Measurements from ENCODE around the gene ADCK1. TPM values are rescaled to one million over a fixed set of nuclear protein-coding genes. Genes with fewer than 3 reads are reported as not detected.

The ADCK1 gene
- total RNA-seq, 1 experiment from 2014 or later: 12.2 TPM

GRCh38 chr14:77872152-77872551 lies 72.2 kb downstream of the ADCK1 start:
- TF ChIP-seq, protein P1, sequence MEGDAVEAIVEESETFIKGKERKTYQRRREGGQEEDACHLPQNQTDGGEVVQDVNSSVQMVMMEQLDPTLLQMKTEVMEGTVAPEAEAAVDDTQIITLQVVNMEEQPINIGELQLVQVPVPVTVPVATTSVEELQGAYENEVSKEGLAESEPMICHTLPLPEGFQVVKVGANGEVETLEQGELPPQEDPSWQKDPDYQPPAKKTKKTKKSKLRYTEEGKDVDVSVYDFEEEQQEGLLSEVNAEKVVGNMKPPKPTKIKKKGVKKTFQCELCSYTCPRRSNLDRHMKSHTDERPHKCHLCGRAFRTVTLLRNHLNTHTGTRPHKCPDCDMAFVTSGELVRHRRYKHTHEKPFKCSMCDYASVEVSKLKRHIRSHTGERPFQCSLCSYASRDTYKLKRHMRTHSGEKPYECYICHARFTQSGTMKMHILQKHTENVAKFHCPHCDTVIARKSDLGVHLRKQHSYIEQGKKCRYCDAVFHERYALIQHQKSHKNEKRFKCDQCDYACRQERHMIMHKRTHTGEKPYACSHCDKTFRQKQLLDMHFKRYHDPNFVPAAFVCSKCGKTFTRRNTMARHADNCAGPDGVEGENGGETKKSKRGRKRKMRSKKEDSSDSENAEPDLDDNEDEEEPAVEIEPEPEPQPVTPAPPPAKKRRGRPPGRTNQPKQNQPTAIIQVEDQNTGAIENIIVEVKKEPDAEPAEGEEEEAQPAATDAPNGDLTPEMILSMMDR (conservative IDR thresholded peaks at IDR 0.05): no peak

More at GRCh38 chr14:77872152-77872551, 72.2 kb downstream of the ADCK1 start:
- Histone ChIP-seq H3K27me3 (ENCODE audit: insufficient read depth, low read length) (no peaks in the 10 kb centered on the region), H3T11ph (ENCODE audit: low read length) (no peak overlapping the region), H3K27ac (ENCODE audit: insufficient read length, low read depth, low read length) (no peak overlapping the region), H2BK5ac (ENCODE audit: insufficient read length, low read length) (no peak overlapping the region), H3K9me3 (ENCODE audit: control insufficient read depth, low read depth, low read length) (no peaks in the 10 kb centered on the region), H2BK12ac (ENCODE audit: insufficient read length, low read depth, low read length) (no peak overlapping the region), H3K9ac (ENCODE audit: extremely low read depth, insufficient read length, low read length) (no peak overlapping the region), H3K23me2 (ENCODE audit: insufficient read length, low read depth, low read length, poor library complexity, severe bottlenecking) (no peaks in the 10 kb centered on the region), H3K56ac (ENCODE audit: insufficient read length, low read depth, low read length) (no peak overlapping the region), H4K91ac (ENCODE audit: insufficient read length, low read depth, low read length) (no peak overlapping the region), H2AFZ (ENCODE audit: low read length) (no peak overlapping the region), H3K23ac (ENCODE audit: insufficient read length, low read depth, low read length) (no peak overlapping the region), H3K14ac (ENCODE audit: insufficient read depth, low read length) (no peak overlapping the region), H2AK5ac (ENCODE audit: insufficient read length, low read length) (no peak overlapping the region), H4K5ac (ENCODE audit: insufficient read length, low read depth, low read length) (no peak overlapping the region), H3K4me1 (ENCODE audit: insufficient read depth, low read length) (no peaks in the 10 kb centered on the region), H4K20me1 (ENCODE audit: control insufficient read depth, insufficient read depth, insufficient read length) (no peaks in the 10 kb centered on the region), H3K79me1 (ENCODE audit: insufficient read depth, low read depth, low read length, poor library complexity, severe bottlenecking) (no peaks in the 10 kb centered on the region), H3K79me2 (ENCODE audit: insufficient read depth, low read length) (no peaks in the 10 kb centered on the region), H3K18ac (ENCODE audit: insufficient read length, low read depth, low read length) (no peak overlapping the region), H2BK15ac (ENCODE audit: low read depth, low read length) (no peak overlapping the region), H3K4me2 (ENCODE audit: insufficient read depth, insufficient read length, low read length) (no peak overlapping the region), H4K8ac (replicated peaks; ENCODE audit: insufficient read length, low read depth, low read length) (no peak overlapping the region), H3K4ac (ENCODE audit: low read depth, low read length) (no peak overlapping the region), H2BK20ac (ENCODE audit: low read depth, low read length, poor library complexity, severe bottlenecking) (no peak overlapping the region), H2BK120ac (ENCODE audit: low read depth, low read length, poor library complexity, severe bottlenecking) (no peak overlapping the region)
- WGBS (ENCODE audit: extremely low coverage, insufficient read length, low lambda C conversion rate): no CpG with 5 or more reads among the region's 8 CpGs
- Mint-ChIP-seq H3K27ac (no peak overlapping the region), H3K36me3 (ENCODE audit: insufficient read depth in 1 of 3, low read depth in 3 of 3) (peaks cover 3 to 8% (median 4%) of the 10 kb centered on the region in 3 experiments; a peak in 6 of 7 replicates), H3K27me3 (ENCODE audit: low read depth) (no peaks in the 10 kb centered on the region), H3K4me1 (no peaks in the 10 kb centered on the region; a peak in 1 of 4 replicates), H3K9me3 (no peaks in the 10 kb centered on the region; a peak in 2 of 5 replicates), H3K4me3 (no peak overlapping the region)
- no peak for DNase-seq
